Measurements from ENCODE around the gene CEACAM6.

DNA sequence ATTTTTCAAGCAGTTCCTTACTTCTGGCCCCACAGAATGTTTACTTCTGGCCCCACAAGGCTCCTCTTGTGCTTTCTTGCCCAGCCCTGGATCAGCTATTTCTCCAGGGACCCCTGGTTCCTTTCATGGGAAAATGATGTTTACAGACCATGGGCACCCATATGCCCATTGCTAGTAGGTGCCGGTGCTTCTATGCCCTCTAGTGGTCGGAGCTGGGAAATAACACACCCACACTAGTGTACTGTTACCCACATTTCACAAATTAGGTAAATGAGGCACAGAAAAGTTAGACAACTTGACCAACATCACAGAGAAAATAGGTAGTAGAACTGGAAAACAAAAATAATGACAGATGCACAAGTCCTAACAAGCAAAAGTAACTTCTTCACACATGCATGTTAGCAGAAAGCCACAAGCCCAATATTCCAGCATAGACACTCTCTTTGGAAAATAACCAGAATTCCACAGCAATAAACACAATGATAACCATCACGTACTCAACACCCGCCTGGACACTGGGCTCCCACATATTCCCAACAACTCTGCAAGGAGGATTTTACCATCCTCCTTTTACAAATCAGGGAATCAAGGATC is 1.3 kb upstream of the CEACAM6 start:
- TF ChIP-seq, protein P1, sequence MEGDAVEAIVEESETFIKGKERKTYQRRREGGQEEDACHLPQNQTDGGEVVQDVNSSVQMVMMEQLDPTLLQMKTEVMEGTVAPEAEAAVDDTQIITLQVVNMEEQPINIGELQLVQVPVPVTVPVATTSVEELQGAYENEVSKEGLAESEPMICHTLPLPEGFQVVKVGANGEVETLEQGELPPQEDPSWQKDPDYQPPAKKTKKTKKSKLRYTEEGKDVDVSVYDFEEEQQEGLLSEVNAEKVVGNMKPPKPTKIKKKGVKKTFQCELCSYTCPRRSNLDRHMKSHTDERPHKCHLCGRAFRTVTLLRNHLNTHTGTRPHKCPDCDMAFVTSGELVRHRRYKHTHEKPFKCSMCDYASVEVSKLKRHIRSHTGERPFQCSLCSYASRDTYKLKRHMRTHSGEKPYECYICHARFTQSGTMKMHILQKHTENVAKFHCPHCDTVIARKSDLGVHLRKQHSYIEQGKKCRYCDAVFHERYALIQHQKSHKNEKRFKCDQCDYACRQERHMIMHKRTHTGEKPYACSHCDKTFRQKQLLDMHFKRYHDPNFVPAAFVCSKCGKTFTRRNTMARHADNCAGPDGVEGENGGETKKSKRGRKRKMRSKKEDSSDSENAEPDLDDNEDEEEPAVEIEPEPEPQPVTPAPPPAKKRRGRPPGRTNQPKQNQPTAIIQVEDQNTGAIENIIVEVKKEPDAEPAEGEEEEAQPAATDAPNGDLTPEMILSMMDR (IDR thresholded peaks at IDR 0.05) = peak; percentile 80
- TF ChIP-seq POLR2AphosphoS5 (IDR thresholded peaks at IDR 0.05; ENCODE audit: low read depth, low read length) (no peak), SIN3A (IDR thresholded peaks at IDR 0.05; ENCODE audit: borderline replicate concordance, insufficient read depth, low read depth, low read length) (no peak)
- TF ChIP-seq, protein P2, sequence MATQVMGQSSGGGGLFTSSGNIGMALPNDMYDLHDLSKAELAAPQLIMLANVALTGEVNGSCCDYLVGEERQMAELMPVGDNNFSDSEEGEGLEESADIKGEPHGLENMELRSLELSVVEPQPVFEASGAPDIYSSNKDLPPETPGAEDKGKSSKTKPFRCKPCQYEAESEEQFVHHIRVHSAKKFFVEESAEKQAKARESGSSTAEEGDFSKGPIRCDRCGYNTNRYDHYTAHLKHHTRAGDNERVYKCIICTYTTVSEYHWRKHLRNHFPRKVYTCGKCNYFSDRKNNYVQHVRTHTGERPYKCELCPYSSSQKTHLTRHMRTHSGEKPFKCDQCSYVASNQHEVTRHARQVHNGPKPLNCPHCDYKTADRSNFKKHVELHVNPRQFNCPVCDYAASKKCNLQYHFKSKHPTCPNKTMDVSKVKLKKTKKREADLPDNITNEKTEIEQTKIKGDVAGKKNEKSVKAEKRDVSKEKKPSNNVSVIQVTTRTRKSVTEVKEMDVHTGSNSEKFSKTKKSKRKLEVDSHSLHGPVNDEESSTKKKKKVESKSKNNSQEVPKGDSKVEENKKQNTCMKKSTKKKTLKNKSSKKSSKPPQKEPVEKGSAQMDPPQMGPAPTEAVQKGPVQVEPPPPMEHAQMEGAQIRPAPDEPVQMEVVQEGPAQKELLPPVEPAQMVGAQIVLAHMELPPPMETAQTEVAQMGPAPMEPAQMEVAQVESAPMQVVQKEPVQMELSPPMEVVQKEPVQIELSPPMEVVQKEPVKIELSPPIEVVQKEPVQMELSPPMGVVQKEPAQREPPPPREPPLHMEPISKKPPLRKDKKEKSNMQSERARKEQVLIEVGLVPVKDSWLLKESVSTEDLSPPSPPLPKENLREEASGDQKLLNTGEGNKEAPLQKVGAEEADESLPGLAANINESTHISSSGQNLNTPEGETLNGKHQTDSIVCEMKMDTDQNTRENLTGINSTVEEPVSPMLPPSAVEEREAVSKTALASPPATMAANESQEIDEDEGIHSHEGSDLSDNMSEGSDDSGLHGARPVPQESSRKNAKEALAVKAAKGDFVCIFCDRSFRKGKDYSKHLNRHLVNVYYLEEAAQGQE (IDR thresholded peaks at IDR 0.05; ENCODE audit: insufficient read depth in 1 of 2, low read depth in 2 of 2, low read length in 1 of 2) = no peak
